HEK293 (cell line): ENCODE measurements around the gene SSBP3.

Source experiments
- CTCF ChIA-PET: fragments of 350-600 bp; formaldehyde crosslinking; extraction: SDS; loops from one replicate; lab custom pipeline; 2021; ENCODE audit warnings: antibody characterized with exemption; lab: Yijun Ruan, JAX
- POLR2A ChIA-PET: fragments of 300-600 bp; formaldehyde crosslinking; extraction: SDS; loops from one replicate; lab custom pipeline; 2020; ENCODE audit warnings: antibody characterized with exemption, inconsistent platforms; lab: Yijun Ruan, JAX
- H3K27ac ChIP-seq: fragments of 200-500 bp; sonication (Bioruptor generic); 2 replicates; pipeline ENCODE4 v1.5.1; 2014; ENCODE audit warnings: low read depth, low read length, control low read depth, inconsistent platforms; ENCODE audit errors: extremely low read depth
- H3K36me3 ChIP-seq, 2 experiments: fragments of 200-500 bp in 1 of 2; sonication (Bioruptor generic) in 1 of 2; 1 replicate in 1 of 2; 2 replicates in 1 of 2; pipeline ENCODE4 v1.5.1; 2014 to 2017; ENCODE audit warnings: inconsistent platforms in 2 of 2, low read length in 2 of 2; ENCODE audit not compliant: control insufficient read depth in 2 of 2, insufficient read depth in 1 of 2
- H3K4me1 ChIP-seq: fragments of 200-500 bp; sonication (Bioruptor generic); 2 replicates; pipeline ENCODE4 v1.5.1; 2014; ENCODE audit warnings: mild to moderate bottlenecking, low read length, inconsistent platforms; ENCODE audit not compliant: control insufficient read depth, insufficient read depth
- H3K4me3 ChIP-seq: 2 replicates; pipeline ENCODE4 v1.5.1; 2011; ENCODE audit warnings: low read depth, mild to moderate bottlenecking, control low read depth, low read length, moderate library complexity
- H3K9me3 ChIP-seq: fragments of 200-500 bp; sonication (Bioruptor generic); 2 replicates; pipeline ENCODE4 v1.5.1; 2014; ENCODE audit warnings: low read depth, low read length, inconsistent platforms; ENCODE audit not compliant: control insufficient read depth, insufficient read depth
- GLI4 ChIP-seq: fragments of 450-650 bp; formaldehyde crosslinking; IDR thresholded peaks from 2 replicates; pipeline ENCODE4 v1.5.1; 2016; ENCODE audit warnings: missing biosample characterization, missing genetic modification characterization
- KLF10 ChIP-seq: fragments of 450-650 bp; IDR thresholded peaks from 2 replicates; pipeline ENCODE4 v1.5.1; 2018; ENCODE audit warnings: missing biosample characterization, mild to moderate bottlenecking, missing genetic modification characterization
- PRDM1 ChIP-seq: fragments of 450-650 bp; formaldehyde crosslinking; IDR thresholded peaks from 2 replicates; pipeline ENCODE4; 2016; ENCODE audit warnings: missing biosample characterization, missing genetic modification characterization
- SETDB1 ChIP-seq: IDR thresholded peaks from one replicate; pipeline ENCODE4 v1.6.1; 2017; ENCODE audit warnings: mild to moderate bottlenecking, low read length, moderate library complexity, mixed read lengths; ENCODE audit not compliant: insufficient read length
- ZFP37 ChIP-seq: fragments of 450-650 bp; formaldehyde crosslinking; IDR thresholded peaks from 2 replicates; pipeline ENCODE4 v1.5.1; 2016; ENCODE audit warnings: missing biosample characterization, missing genetic modification characterization
- ZNF121 ChIP-seq: fragments of 450-650 bp; formaldehyde crosslinking; IDR thresholded peaks from 2 replicates; pipeline ENCODE4 v1.5.1; 2016; ENCODE audit warnings: missing biosample characterization, missing genetic modification characterization
- ZNF184 ChIP-seq: fragments of 450-650 bp; IDR thresholded peaks from 2 replicates; pipeline ENCODE4 v1.5.1; 2018; ENCODE audit warnings: missing biosample characterization, mild to moderate bottlenecking, missing genetic modification characterization
- ZNF19 ChIP-seq: fragments of 450-650 bp; formaldehyde crosslinking; IDR thresholded peaks from 2 replicates; pipeline ENCODE4; 2016; ENCODE audit warnings: missing biosample characterization, missing genetic modification characterization, low read depth
- ZNF221 ChIP-seq: fragments of 450-650 bp; formaldehyde crosslinking; IDR thresholded peaks from 2 replicates; pipeline ENCODE4 v1.5.1; 2017; ENCODE audit warnings: missing biosample characterization, missing genetic modification characterization, borderline replicate concordance
- ZNF239 ChIP-seq: fragments of 450-650 bp; formaldehyde crosslinking; IDR thresholded peaks from 2 replicates; pipeline ENCODE4 v1.5.1; 2016; ENCODE audit warnings: missing biosample characterization, missing genetic modification characterization
- ZNF423 ChIP-seq: fragments of 450-650 bp; formaldehyde crosslinking; IDR thresholded peaks from 2 replicates; pipeline ENCODE4 v1.5.1; 2016; ENCODE audit warnings: missing biosample characterization, missing genetic modification characterization
- ZNF501 ChIP-seq: fragments of 450-650 bp; formaldehyde crosslinking; IDR thresholded peaks from 2 replicates; pipeline ENCODE4 v1.5.1; 2016; ENCODE audit warnings: missing biosample characterization, missing genetic modification characterization
- ZNF768 ChIP-seq: fragments of 450-650 bp; formaldehyde crosslinking; IDR thresholded peaks from 2 replicates; pipeline ENCODE4 v1.5.1; 2018; ENCODE audit warnings: missing biosample characterization, mild to moderate bottlenecking, missing genetic modification characterization
- ZNF843 ChIP-seq: fragments of 450-650 bp; formaldehyde crosslinking; IDR thresholded peaks from 2 replicates; pipeline ENCODE4 v1.5.1; 2016; ENCODE audit warnings: missing biosample characterization, missing genetic modification characterization
- TF ChIP-seq, protein P1 (sequence below): fragments of 450-650 bp; formaldehyde crosslinking; IDR thresholded peaks from 2 replicates; pipeline ENCODE4 v1.5.1; 2016; ENCODE audit warnings: missing biosample characterization, missing genetic modification characterization
- TF ChIP-seq, protein P2 (sequence below): fragments of 450-650 bp; formaldehyde crosslinking; IDR thresholded peaks from 2 replicates; pipeline ENCODE4 v1.5.1; 2016; ENCODE audit warnings: missing biosample characterization, missing genetic modification characterization
- TF ChIP-seq, protein P3 (sequence below): fragments of 450-650 bp; formaldehyde crosslinking; IDR thresholded peaks from 2 replicates; pipeline ENCODE4 v1.5.1; 2017; ENCODE audit warnings: missing biosample characterization, missing genetic modification characterization
- TF ChIP-seq, protein P4 (sequence below): fragments of 450-650 bp; formaldehyde crosslinking; IDR thresholded peaks from 2 replicates; pipeline ENCODE4 v1.5.1; 2017; ENCODE audit warnings: missing biosample characterization, missing genetic modification characterization
- TF ChIP-seq, protein P5 (sequence below): fragments of 450-650 bp; formaldehyde crosslinking; IDR thresholded peaks from 2 replicates; pipeline ENCODE4 v1.5.1; 2016; ENCODE audit warnings: missing biosample characterization, missing genetic modification characterization

The SSBP3 gene

DNA sequence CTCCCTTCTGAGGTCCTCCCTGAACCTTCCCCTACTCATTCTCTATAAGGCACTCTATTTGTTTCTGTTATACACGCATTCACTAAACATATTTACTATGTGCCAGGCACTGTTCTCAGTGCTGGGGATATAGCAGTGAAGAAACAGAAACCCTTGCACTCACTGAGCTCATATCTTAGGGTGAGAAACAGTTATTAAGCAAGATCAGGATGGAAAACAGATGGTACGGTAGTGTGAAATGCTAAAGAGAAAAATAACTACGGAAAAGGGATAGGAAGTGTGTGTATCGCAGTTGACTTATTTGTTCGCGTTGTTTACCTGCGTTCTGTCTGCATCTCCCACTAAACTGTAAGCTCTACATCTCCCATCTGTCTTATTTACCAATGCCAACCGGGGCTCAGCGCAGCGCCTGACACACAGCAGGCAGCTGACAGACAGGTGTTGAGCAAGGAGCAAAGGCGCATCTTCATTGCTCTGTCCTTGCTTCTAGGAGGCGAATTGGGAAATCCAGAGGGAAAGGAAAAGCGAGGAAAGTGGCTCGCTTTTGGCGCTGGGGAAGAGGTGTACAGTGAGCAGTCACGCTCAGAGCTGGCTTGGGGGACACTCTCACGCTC is 206.9 kb downstream of the SSBP3 start:
- CTCF ChIA-PET: interaction anchor here (0.6 to 2.3 kb wide), 3 partner anchors 17 to 332 kb away, joined by 3 to 11 read pairs (median 4); no protein-coding TSS in a partner anchor
- H3K4me1 ChIP-seq: peaks cover 5% of the 10 kb centered on the region
- TF ChIP-seq PRDM1 (peak; percentile 86), ZFP37 (0 out of 2 replicates have a peak, but pooled peaks have one; percentile 17)
- TF ChIP-seq, protein P1, sequence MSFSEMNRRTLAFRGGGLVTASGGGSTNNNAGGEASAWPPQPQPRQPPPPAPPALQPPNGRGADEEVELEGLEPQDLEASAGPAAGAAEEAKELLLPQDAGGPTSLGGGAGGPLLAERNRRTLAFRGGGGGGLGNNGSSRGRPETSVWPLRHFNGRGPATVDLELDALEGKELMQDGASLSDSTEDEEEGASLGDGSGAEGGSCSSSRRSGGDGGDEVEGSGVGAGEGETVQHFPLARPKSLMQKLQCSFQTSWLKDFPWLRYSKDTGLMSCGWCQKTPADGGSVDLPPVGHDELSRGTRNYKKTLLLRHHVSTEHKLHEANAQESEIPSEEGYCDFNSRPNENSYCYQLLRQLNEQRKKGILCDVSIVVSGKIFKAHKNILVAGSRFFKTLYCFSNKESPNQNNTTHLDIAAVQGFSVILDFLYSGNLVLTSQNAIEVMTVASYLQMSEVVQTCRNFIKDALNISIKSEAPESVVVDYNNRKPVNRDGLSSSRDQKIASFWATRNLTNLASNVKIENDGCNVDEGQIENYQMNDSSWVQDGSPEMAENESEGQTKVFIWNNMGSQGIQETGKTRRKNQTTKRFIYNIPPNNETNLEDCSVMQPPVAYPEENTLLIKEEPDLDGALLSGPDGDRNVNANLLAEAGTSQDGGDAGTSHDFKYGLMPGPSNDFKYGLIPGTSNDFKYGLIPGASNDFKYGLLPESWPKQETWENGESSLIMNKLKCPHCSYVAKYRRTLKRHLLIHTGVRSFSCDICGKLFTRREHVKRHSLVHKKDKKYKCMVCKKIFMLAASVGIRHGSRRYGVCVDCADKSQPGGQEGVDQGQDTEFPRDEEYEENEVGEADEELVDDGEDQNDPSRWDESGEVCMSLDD (tag by site-specific recombination): no peak
- H3K36me3 ChIP-seq: peaks cover 16 to 50% of the 10 kb centered on the region in 2 experiments
- no peaks in the 10 kb centered on the region for H3K9me3 ChIP-seq
- no peak overlapping the region for H3K27ac ChIP-seq
- POLR2A ChIA-PET: interaction anchor here (0.6 to 2.0 kb wide), 21 partner anchors 10 to 290 kb away, joined by 3 to 7 read pairs (median 4); no protein-coding TSS in a partner anchor
- H3K4me3 ChIP-seq: peak overlapping the region; percentile 72

DNA sequence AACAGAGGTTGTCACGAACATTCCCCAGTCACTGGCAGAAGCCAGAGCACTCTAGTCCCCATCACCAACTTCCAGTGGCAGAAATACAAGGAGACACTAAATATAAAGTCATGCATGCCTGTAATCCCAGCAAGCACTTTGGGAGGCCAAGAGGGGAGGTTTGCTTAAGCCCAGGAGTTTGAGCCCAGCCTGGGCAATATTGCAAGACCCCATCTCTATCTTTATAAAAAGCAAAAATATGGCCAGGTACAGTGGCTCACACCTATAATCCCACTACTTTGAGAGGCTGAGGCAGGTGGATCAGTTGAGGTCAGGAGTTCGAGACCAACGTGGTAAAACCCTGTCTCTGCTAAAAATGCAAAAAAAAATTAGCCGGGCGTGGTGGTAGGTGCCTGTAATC is 212.7 kb downstream of the SSBP3 start:
- Histone ChIP-seq H3K4me1 (no peaks in the 10 kb centered on the region), H3K4me3 (no peak overlapping the region), H3K27ac (no peak overlapping the region), H3K9me3 (no peaks in the 10 kb centered on the region), H3K36me3 (peaks cover 6 to 72% of the 10 kb centered on the region in 2 experiments)
- TF ChIP-seq, protein P2, sequence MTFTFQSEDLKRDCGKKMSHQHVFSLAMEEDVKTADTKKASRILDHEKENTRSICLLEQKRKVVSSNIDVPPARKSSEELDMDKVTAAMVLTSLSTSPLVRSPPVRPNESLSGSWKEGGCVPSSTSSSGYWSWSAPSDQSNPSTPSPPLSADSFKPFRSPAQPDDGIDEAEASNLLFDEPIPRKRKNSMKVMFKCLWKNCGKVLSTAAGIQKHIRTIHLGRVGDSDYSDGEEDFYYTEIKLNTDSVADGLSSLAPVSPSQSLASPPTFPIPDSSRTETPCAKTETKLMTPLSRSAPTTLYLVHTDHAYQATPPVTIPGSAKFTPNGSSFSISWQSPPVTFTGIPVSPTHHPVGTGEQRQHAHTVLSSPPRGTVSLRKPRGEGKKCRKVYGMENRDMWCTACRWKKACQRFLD (tag by site-specific recombination): no peak
- TF ChIP-seq ZNF501 (tag by site-specific recombination): no peak
- no peak for TF ChIP-seq ZNF19 (tag by site-specific recombination)
- TF ChIP-seq ZNF184 (tag by site-specific recombination): no peak
- TF ChIP-seq ZNF121: peak; percentile 63
- no peak for TF ChIP-seq ZNF239
- no peak for TF ChIP-seq KLF10
- no peak for TF ChIP-seq ZNF768 (tag by site-specific recombination)
- ChIA-PET POLR2A (no interaction called here), CTCF (no interaction called here)

DNA sequence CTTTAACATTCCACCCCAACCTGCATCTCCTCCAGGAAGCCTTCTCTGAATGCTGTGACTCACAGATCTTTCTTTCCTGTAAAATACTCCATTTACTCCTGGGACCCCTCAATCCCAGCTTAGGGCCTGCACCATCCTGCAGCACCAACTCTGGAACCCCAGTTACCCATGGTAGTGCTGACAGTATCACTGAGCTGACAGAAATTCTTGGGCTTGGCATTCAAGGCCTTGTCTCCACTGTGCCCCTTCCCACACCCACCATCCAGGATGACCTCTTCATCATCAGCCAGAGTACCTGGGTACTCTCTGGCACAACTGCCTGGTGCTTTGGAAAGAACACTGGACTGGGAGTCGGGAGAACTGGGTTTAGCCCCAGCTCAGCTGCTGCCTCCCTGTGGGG is 214.7 kb downstream of the SSBP3 start:
- Histone ChIP-seq H3K4me1 (no peaks in the 10 kb centered on the region), H3K36me3 (peaks cover 6 to 87% of the 10 kb centered on the region in 2 experiments), H3K27ac (no peak overlapping the region), H3K4me3 (no peak overlapping the region), H3K9me3 (no peaks in the 10 kb centered on the region)
- ChIA-PET POLR2A (no interaction called here), CTCF (interaction anchor here (2.3 kb wide), 1 partner anchor 10 kb away, joined by 17 read pairs; no protein-coding TSS in a partner anchor)
- peak; percentile 95 for TF ChIP-seq GLI4 (tag by site-specific recombination)
- TF ChIP-seq, protein P3, sequence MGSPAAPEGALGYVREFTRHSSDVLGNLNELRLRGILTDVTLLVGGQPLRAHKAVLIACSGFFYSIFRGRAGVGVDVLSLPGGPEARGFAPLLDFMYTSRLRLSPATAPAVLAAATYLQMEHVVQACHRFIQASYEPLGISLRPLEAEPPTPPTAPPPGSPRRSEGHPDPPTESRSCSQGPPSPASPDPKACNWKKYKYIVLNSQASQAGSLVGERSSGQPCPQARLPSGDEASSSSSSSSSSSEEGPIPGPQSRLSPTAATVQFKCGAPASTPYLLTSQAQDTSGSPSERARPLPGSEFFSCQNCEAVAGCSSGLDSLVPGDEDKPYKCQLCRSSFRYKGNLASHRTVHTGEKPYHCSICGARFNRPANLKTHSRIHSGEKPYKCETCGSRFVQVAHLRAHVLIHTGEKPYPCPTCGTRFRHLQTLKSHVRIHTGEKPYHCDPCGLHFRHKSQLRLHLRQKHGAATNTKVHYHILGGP: no peak

DNA sequence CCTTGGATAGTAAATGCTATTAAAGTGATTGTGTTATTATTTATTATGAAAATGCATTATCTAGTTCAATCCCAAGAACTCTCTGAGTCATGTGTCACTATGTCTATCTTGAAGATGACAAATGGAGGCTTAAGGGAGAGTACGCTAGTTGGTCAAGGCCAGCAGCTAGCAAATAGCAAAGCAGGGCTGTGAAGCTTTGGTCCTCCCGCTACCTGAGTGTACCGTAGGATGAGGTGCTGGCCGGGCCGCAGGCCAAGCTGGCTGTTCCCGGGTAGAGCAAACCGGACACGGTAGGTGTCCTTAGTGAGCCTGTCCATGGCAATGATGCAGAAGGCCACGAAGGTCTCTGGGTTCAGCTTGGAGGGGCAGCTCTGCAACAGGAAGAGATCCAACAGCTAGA is 215.7 kb downstream of the SSBP3 start:
- ChIA-PET POLR2A (no interaction called here), CTCF (interaction anchor here (2.3 kb wide), 1 partner anchor 9 kb away, joined by 17 read pairs; no protein-coding TSS in a partner anchor)
- H3K36me3 ChIP-seq: peaks cover 6 to 91% of the 10 kb centered on the region in 2 experiments
- no peaks in the 10 kb centered on the region for H3K4me1 ChIP-seq
- H3K4me3 ChIP-seq: no peak overlapping the region
- H3K27ac ChIP-seq: no peak overlapping the region
- no peaks in the 10 kb centered on the region for H3K9me3 ChIP-seq
- TF ChIP-seq, protein P4, sequence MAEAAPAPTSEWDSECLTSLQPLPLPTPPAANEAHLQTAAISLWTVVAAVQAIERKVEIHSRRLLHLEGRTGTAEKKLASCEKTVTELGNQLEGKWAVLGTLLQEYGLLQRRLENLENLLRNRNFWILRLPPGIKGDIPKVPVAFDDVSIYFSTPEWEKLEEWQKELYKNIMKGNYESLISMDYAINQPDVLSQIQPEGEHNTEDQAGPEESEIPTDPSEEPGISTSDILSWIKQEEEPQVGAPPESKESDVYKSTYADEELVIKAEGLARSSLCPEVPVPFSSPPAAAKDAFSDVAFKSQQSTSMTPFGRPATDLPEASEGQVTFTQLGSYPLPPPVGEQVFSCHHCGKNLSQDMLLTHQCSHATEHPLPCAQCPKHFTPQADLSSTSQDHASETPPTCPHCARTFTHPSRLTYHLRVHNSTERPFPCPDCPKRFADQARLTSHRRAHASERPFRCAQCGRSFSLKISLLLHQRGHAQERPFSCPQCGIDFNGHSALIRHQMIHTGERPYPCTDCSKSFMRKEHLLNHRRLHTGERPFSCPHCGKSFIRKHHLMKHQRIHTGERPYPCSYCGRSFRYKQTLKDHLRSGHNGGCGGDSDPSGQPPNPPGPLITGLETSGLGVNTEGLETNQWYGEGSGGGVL (tag by site-specific recombination): no peak
- TF ChIP-seq ZNF423 (tag by site-specific recombination): no peak
- TF ChIP-seq, protein P5, sequence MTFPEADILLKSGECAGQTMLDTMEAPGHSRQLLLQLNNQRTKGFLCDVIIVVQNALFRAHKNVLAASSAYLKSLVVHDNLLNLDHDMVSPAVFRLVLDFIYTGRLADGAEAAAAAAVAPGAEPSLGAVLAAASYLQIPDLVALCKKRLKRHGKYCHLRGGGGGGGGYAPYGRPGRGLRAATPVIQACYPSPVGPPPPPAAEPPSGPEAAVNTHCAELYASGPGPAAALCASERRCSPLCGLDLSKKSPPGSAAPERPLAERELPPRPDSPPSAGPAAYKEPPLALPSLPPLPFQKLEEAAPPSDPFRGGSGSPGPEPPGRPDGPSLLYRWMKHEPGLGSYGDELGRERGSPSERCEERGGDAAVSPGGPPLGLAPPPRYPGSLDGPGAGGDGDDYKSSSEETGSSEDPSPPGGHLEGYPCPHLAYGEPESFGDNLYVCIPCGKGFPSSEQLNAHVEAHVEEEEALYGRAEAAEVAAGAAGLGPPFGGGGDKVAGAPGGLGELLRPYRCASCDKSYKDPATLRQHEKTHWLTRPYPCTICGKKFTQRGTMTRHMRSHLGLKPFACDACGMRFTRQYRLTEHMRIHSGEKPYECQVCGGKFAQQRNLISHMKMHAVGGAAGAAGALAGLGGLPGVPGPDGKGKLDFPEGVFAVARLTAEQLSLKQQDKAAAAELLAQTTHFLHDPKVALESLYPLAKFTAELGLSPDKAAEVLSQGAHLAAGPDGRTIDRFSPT (tag by site-specific recombination): no peak
- no peak for TF ChIP-seq SETDB1
- no peak for TF ChIP-seq ZNF843 (tag by site-specific recombination)
- TF ChIP-seq ZNF221: no peak
